Testis (tissue), 2 donors: ENCODE measurements around the gene ERAP2.

Experiments used
- POLR2A ChIP-seq: fragments of 450-650 bp; IDR thresholded peaks from one replicate; pipeline ENCODE4 v1.6.1; 2017; ENCODE audit warnings: antibody characterized with exemption, mild to moderate bottlenecking, moderate library complexity
- TF ChIP-seq, protein P1 (sequence below), 3 experiments: fragments of 450-650 bp in 2 of 3; fragments of 200-600 bp in 1 of 3; sonication (generic) in 1 of 3; IDR thresholded peaks; one replicate each; pipeline ENCODE4 v1.5.1; 2016 to 2019; ENCODE audit warnings: antibody characterized with exemption in 3 of 3, mild to moderate bottlenecking in 2 of 3, moderate library complexity in 1 of 3

DNA sequence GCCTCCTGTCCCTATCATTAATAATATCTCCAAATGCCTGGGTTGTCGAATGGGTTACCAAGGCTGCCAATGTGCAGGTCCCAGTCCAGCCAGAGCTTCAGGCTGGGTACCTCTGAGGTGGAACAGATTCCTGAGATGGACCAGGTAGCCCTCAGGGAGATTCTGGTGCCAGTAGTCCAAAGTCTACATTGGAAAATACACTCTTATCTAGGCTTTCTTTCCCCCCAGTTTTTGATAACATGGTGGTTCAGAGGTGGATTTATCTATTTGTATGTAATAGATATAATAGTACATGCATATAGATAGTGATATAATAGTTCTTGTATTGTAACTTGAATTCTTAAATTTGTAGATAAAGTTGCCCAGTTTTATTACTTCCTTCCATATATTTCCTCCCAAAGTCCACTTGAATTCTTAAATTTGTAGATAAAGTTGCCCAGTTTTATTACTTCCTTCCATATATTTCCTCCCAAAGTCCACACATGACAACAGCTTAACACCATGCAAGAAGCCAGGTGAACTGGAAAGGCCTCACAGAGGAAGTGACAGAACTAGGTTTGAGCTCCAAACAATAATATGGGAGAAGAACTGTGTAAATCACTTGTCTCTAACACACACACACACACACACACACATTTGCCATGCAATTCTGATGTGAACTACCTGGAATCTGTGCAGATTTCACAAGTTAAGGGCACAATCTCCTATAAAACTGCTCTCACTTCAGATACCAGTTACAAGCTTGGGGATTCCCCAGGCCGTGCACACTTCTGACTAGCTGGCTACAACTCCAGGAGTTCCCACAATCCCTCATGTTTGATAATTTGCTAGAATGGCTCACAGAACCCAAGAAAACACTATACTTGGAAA, 37.9 kb upstream of the ERAP2 start:
- TF ChIP-seq, protein P1, sequence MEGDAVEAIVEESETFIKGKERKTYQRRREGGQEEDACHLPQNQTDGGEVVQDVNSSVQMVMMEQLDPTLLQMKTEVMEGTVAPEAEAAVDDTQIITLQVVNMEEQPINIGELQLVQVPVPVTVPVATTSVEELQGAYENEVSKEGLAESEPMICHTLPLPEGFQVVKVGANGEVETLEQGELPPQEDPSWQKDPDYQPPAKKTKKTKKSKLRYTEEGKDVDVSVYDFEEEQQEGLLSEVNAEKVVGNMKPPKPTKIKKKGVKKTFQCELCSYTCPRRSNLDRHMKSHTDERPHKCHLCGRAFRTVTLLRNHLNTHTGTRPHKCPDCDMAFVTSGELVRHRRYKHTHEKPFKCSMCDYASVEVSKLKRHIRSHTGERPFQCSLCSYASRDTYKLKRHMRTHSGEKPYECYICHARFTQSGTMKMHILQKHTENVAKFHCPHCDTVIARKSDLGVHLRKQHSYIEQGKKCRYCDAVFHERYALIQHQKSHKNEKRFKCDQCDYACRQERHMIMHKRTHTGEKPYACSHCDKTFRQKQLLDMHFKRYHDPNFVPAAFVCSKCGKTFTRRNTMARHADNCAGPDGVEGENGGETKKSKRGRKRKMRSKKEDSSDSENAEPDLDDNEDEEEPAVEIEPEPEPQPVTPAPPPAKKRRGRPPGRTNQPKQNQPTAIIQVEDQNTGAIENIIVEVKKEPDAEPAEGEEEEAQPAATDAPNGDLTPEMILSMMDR (IDR thresholded peaks at IDR 0.05): no peak
- TF ChIP-seq POLR2A: no peak
